NB4 (cell line): Measurements from ENCODE around the gene ARHGAP21.
"Not testable (repeated sequence)": the region's sequence is repeated elsewhere in the genome, so short reads cannot be mapped to it uniquely, and the experiment has no call there.

Experiments used
- DNase-seq: peaks from one replicate; pipeline ENCODE4 v3.0.0; 2010; ENCODE audit warnings: low read depth
- H3K4me3 ChIP-seq: one replicate; pipeline ENCODE4 v1.5.1; 2011; ENCODE audit warnings: mild to moderate bottlenecking, low read depth, low read length, moderate library complexity
- MYC ChIP-seq: IDR thresholded peaks from 2 replicates; pipeline ENCODE4 v1.6.1; 2011; ENCODE audit warnings: low read depth, low read length
- POLR2A ChIP-seq: IDR thresholded peaks from 2 replicates; pipeline ENCODE4 v1.6.1; 2011; ENCODE audit warnings: mild to moderate bottlenecking; ENCODE audit not compliant: insufficient read length; ENCODE audit errors: extremely low read depth
- TF ChIP-seq, protein P1 (sequence below): IDR thresholded peaks from one replicate; pipeline ENCODE4 v1.5.1; 2012; ENCODE audit warnings: low read depth, low read length
- TF ChIP-seq, protein P2 (sequence below): IDR thresholded peaks from 2 replicates; pipeline ENCODE4 v1.6.1; 2011; ENCODE audit warnings: low read depth, low read length

The ARHGAP21 gene

DNA sequence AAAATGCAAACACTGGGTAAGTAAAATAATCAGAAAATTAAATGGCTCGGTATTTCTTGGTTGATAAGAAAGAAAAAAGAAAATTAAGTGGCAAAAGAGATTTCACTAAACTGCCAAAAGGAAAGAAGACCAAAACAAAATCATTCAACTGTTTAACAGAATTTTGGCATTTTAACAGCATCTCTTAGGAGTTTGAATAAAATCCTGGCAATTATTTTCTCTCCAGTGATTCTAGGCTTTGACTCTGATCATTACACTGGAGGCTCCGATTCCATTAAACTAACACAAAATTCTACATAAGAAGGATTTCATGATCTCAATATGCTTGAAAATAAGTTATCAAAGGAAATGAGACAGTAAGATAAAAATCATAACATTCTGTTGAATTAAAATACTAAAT, 62.3 kb downstream of the ARHGAP21 start:
- TF ChIP-seq, protein P1, sequence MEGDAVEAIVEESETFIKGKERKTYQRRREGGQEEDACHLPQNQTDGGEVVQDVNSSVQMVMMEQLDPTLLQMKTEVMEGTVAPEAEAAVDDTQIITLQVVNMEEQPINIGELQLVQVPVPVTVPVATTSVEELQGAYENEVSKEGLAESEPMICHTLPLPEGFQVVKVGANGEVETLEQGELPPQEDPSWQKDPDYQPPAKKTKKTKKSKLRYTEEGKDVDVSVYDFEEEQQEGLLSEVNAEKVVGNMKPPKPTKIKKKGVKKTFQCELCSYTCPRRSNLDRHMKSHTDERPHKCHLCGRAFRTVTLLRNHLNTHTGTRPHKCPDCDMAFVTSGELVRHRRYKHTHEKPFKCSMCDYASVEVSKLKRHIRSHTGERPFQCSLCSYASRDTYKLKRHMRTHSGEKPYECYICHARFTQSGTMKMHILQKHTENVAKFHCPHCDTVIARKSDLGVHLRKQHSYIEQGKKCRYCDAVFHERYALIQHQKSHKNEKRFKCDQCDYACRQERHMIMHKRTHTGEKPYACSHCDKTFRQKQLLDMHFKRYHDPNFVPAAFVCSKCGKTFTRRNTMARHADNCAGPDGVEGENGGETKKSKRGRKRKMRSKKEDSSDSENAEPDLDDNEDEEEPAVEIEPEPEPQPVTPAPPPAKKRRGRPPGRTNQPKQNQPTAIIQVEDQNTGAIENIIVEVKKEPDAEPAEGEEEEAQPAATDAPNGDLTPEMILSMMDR = no peak
- TF ChIP-seq, protein P2, sequence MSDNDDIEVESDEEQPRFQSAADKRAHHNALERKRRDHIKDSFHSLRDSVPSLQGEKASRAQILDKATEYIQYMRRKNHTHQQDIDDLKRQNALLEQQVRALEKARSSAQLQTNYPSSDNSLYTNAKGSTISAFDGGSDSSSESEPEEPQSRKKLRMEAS = no peak
- TF ChIP-seq POLR2A (no peak), MYC (no peak)
- no peak overlapping the region for H3K4me3 ChIP-seq
- no peak for DNase-seq

DNA sequence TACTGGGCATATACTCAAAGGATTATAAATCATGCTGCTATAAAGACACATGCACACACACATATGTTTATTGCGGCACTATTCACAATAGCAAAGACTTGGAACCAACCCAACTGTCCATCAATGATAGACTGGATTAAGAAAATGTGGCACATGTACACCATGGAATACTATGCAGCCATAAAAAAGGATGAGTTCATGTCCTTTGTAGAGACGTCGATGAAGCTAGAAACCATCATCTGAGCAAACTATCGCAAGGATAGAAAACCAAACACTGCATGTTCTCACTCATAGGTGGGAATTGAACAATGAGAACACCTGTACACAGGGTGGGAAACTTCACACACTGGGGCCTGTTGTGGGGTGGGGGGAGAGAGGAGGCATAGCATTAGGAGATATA, 65.4 kb downstream of the ARHGAP21 start:
- H3K4me3 ChIP-seq, DNase-seq: not testable (repeated sequence)

DNA sequence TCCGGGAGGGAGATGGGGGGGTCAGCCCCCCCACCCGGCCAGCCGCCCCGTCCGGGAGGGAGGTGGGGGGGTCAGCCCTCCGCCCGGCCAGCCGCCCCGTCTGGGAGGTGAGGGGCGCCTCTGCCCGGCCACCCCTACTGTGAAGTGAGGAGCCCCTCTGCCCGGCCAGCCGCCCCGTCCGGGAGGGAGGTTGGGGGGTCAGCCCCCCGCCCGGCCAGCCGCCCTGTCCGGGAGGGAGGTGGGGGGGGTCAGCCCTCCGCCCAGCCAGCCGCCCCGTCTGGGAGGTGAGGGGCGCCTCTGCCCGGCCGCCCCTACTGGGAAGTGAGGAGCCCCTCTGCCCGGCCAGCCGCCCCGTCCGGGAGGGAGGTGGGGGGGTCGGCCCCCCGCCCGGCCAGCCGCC, 67.4 kb downstream of the ARHGAP21 start:
- not testable (repeated sequence) for DNase-seq, H3K4me3 ChIP-seq

DNA sequence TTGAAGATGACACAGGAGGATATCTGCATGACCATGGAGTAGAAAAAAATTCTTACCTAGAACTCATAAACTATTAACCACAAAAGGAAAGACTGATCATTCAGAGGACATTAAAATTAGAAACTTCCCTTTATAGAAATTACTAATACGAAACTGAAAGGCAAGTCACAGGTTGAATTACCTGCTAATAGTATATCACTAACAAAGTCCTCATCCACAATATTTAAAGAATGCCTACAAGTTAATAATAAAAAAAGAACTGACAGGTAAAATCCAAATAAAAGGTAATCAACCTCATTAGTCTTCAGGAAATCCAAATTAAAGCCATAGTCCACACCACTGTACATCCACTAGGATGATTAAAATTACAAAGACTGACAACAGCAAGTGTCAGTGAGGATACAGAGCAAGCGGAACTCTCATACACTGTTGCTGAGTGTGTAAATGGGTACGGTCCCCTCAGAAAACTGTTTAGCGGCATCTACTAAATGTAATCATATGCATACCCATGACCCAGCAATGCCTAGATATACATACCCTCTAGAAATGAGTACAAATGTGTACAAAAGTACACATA, 71.2 kb downstream of the ARHGAP21 start:
- no peak for DNase-seq
- H3K4me3 ChIP-seq = no peak overlapping the region
- TF ChIP-seq POLR2A = no peak
- TF ChIP-seq, protein P1 = no peak
- no peak for TF ChIP-seq MYC
- TF ChIP-seq, protein P2 = no peak

DNA sequence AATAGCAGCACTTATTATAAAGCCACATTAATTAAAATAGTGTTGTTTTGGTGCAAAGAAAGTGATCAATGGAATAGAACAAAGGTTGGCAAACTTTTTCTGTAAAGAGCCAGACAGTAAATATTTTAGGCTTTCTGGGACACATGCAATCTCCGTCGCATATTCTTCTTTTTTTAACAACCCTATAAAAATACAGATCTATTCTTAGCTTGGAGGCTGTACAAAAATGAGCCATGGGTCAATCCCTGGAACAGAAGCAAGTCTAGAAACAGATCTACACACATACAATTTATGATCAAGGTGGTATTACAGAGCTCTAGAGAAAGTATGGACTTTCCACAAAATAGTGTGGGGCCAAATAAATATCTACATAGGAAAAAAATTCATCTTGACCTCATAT, 71.8 kb downstream of the ARHGAP21 start:
- no peak overlapping the region for H3K4me3 ChIP-seq
- TF ChIP-seq, protein P1 = no peak
- no peak for TF ChIP-seq MYC
- TF ChIP-seq, protein P2 = no peak
- TF ChIP-seq POLR2A = no peak
- no peak for DNase-seq

DNA sequence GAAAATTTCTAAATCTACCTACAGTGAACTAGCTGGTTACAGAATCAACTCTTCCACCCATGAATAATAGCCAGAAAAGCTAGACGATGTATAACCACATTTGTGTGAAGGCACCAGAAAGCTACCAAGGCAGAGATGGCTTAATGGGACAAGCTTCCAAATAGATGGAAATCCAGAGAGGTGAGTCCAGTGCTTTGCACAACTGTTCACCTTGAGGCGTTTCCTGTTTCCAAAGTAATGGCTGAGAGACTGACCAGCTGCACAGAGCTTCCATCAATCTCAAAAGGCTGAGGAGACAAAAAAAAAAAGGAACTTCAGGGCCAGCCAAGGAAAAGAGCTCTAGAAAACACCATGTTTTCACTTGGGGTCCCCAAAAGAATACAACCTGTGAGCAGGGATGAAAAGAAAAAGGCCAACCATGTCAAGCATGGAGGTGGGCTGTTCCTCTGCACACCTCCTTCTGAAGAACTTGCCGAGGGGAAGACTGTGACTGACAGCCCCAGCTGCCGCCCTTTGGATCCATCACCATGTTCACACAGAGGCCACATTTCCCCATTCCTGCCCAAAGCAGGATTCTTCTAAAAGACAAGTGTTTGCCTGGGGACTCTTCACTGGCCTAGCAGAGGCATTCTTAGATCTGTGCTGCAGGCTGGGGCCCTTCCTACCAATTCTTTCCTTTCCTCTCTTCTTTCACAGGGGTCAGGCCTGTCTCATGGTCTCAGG, 72.9 kb downstream of the ARHGAP21 start:
- TF ChIP-seq, protein P2 = no peak
- no peak overlapping the region for H3K4me3 ChIP-seq
- DNase-seq = no peak

DNA sequence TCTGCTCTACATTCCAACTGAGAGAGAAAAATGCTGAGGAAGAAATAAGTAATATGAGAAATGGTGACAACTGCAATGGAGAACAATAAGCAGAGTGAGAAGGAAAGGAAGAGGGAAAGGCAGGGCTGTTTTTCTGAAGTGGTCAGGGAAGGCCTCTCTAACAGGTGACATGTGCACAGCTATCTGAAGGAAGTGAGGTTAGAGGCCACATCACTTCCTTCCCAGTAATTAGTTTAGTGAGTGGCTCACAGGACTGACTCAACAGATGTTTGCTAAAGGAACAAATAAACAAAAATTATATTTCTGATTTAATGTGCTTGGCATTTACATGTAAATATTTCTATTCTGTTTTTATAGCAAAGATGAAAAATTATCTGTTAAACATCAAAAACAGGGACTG, 77.9 kb downstream of the ARHGAP21 start:
- no peak overlapping the region for H3K4me3 ChIP-seq
- DNase-seq = no peak
- TF ChIP-seq, protein P2 = no peak
- TF ChIP-seq, protein P1 = no peak
- no peak for TF ChIP-seq POLR2A
- no peak for TF ChIP-seq MYC
